A549 (cell line): Measurements from ENCODE around the gene UFSP2. TPM values are rescaled to one million over a fixed set of nuclear protein-coding genes. Genes with fewer than 3 reads are reported as not detected.

Source experiments
- ATAC-seq, 2 experiments: fragments of 200-7000 bp in 1 of 2; fragments of >200 bp in 1 of 2; cut with Nextera tagmentation in 1 of 2; cut with Tn5 transposase in 1 of 2; 3 replicates each; pipeline versions ENCODE4 v1.8.0 to v1.9.1; 2018 to 2020; ENCODE audit warnings: mild to moderate bottlenecking in 1 of 2, moderate library complexity in 1 of 2
- CTCF ChIA-PET: fragments of 300-600 bp; sonication (Branson Sonifier 250); formaldehyde crosslinking; extraction: SDS; loops from one replicate; lab custom pipeline; 2021; ENCODE audit warnings: antibody characterized with exemption, inconsistent platforms; lab: Yijun Ruan, JAX
- POLR2A ChIA-PET: fragments of 350-600 bp; formaldehyde crosslinking; extraction: SDS; loops from one replicate; lab custom pipeline; 2021; ENCODE audit warnings: antibody characterized with exemption, inconsistent platforms; lab: Yijun Ruan, JAX
- DNase-seq, 2 experiments: peaks; one replicate each; pipeline versions ENCODE4 v3.0.0 to v3.0.0-alpha.2; 2011 to 2016; ENCODE audit warnings: low read depth in 1 of 2, low spot score in 1 of 2
- FAIRE-seq: peaks from 2 replicates; lab custom pipeline; 2011; peaks lifted over from hg19 to GRCh38; lab: Jason Lieb, UNC
- H3K27ac ChIP-seq, 2 experiments: fragments of >200 bp; sonication (Bioruptor Twin); formaldehyde crosslinking; 3 replicates each; pipeline ENCODE4 v1.5.1; 2016 to 2017
- H3K4me1 ChIP-seq: fragments of >200 bp; sonication (Bioruptor Twin); formaldehyde crosslinking; 3 replicates; pipeline ENCODE4 v1.6.1; 2016
- H3K4me2 ChIP-seq: fragments of >200 bp; sonication (Bioruptor Twin); formaldehyde crosslinking; 3 replicates; pipeline ENCODE4 v1.6.1; 2016
- H3K4me3 ChIP-seq: fragments of >200 bp; sonication (Bioruptor Twin); formaldehyde crosslinking; 3 replicates; pipeline ENCODE4 v1.5.1; 2016
- H3K9me3 ChIP-seq: fragments of >200 bp; sonication (Bioruptor Twin); formaldehyde crosslinking; 3 replicates; pipeline ENCODE4 v1.6.1; 2016
- CBX8 ChIP-seq: fragments of 200-600 bp; sonication (generic); IDR thresholded peaks from 2 replicates; pipeline ENCODE4 v1.6.1; 2016
- CHD2 ChIP-seq: fragments of 150-350 bp; IDR thresholded peaks from 2 replicates; pipeline ENCODE4 v1.6.1; 2014; ENCODE audit warnings: low read length; ENCODE audit not compliant: partially characterized antibody
- CHD4 ChIP-seq: fragments of 200-600 bp; sonication (generic); IDR thresholded peaks from 2 replicates; pipeline ENCODE4 v1.6.1; 2016; ENCODE audit warnings: antibody characterized with exemption, mild to moderate bottlenecking, borderline replicate concordance
- EHF ChIP-seq: fragments of 250-450 bp; sonication (Bioruptor Pico); IDR thresholded peaks from 2 replicates; pipeline ENCODE4 v1.5.0; 2020; ENCODE audit warnings: mild to moderate bottlenecking
- EHMT2 ChIP-seq: fragments of 200-600 bp; sonication (generic); IDR thresholded peaks from 2 replicates; pipeline ENCODE4 v1.6.1; 2016; ENCODE audit warnings: antibody characterized with exemption, low read depth, mild to moderate bottlenecking, moderate library complexity
- EP300 ChIP-seq, 2 experiments: fragments of >200 bp; sonication (Bioruptor Twin); formaldehyde crosslinking; IDR thresholded peaks; 2 replicates in 1 of 2; 3 replicates in 1 of 2; pipeline ENCODE4 v1.6.1; 2016 to 2017
- ESRRA ChIP-seq: fragments of 150-350 bp; IDR thresholded peaks from 2 replicates; pipeline ENCODE4 v1.6.1; 2014; ENCODE audit warnings: mild to moderate bottlenecking, low read length, borderline replicate concordance
- FOSB ChIP-seq: fragments of 250-450 bp; sonication (Bioruptor Pico); IDR thresholded peaks from 2 replicates; pipeline ENCODE4 v1.5.0; 2020; ENCODE audit warnings: mild to moderate bottlenecking, moderate library complexity
- FOSL2 ChIP-seq, 2 experiments: fragments of 450-650 bp in 1 of 2; fragments of >200 bp in 1 of 2; sonication (Bioruptor Twin) in 1 of 2; formaldehyde crosslinking; IDR thresholded peaks; 2 replicates each; pipeline versions ENCODE4 v1.5.0 to v1.6.1; 2016 to 2020; ENCODE audit warnings: mild to moderate bottlenecking in 1 of 2, moderate library complexity in 1 of 2
- HDAC2 ChIP-seq: fragments of 200-600 bp; sonication (generic); IDR thresholded peaks from 2 replicates; pipeline ENCODE4 v1.6.1; 2016
- HOXB5 ChIP-seq: fragments of 250-450 bp; sonication (Bioruptor Pico); IDR thresholded peaks from 2 replicates; pipeline ENCODE4 v1.5.0; 2020; ENCODE audit warnings: mild to moderate bottlenecking, moderate library complexity
- MAZ ChIP-seq: fragments of 150-350 bp; IDR thresholded peaks from 2 replicates; pipeline ENCODE4 v1.6.1; 2014; ENCODE audit warnings: antibody characterized with exemption, low read depth, low read length, borderline replicate concordance
- MYC ChIP-seq: IDR thresholded peaks from 2 replicates; pipeline ENCODE4 v1.6.1; 2012; ENCODE audit warnings: mild to moderate bottlenecking, inconsistent platforms, low read length, improper control_type of control experiment, borderline replicate concordance
- NFE2L2 ChIP-seq: fragments of 150-350 bp; conservative IDR thresholded peaks from 2 replicates; pipeline ENCODE4 v1.6.1; 2014; ENCODE audit warnings: low read length
- NR3C1 ChIP-seq: fragments of >200 bp; sonication (Bioruptor Twin); formaldehyde crosslinking; IDR thresholded peaks from 3 replicates; pipeline ENCODE4 v1.6.1; 2017
- RCOR1 ChIP-seq: fragments of 150-350 bp; IDR thresholded peaks from 2 replicates; pipeline ENCODE4 v1.6.1; 2014; ENCODE audit warnings: antibody characterized with exemption, low read length, low read depth
- RFX5 ChIP-seq: fragments of 450-650 bp; IDR thresholded peaks from 2 replicates; pipeline ENCODE4 v1.7.1; 2014; ENCODE audit warnings: antibody characterized with exemption, mild to moderate bottlenecking, moderate library complexity
- RNF2 ChIP-seq: fragments of 200-600 bp; sonication (generic); IDR thresholded peaks from 2 replicates; pipeline ENCODE4 v1.6.1; 2016; ENCODE audit warnings: low read depth, mild to moderate bottlenecking, antibody characterized with exemption, moderate library complexity, borderline replicate concordance
- SMC3 ChIP-seq: fragments of >200 bp; sonication (Bioruptor Twin); formaldehyde crosslinking; IDR thresholded peaks from 3 replicates; pipeline ENCODE4 v1.6.1; 2018; ENCODE audit warnings: inconsistent platforms
- SREBF2 ChIP-seq: fragments of 450-650 bp; IDR thresholded peaks from 2 replicates; pipeline ENCODE4 v1.6.1; 2014; ENCODE audit warnings: mild to moderate bottlenecking, moderate library complexity
- TFCP2L1 ChIP-seq: fragments of 250-450 bp; sonication (Bioruptor Pico); IDR thresholded peaks from 2 replicates; pipeline ENCODE4 v1.5.0; 2021; ENCODE audit warnings: mild to moderate bottlenecking
- ZNF302 ChIP-seq: fragments of 250-450 bp; sonication (Bioruptor Pico); IDR thresholded peaks from 2 replicates; pipeline ENCODE4 v1.9.0; 2021; ENCODE audit warnings: inconsistent platforms, mild to moderate bottlenecking, moderate library complexity
- ZSCAN20 ChIP-seq: fragments of 250-450 bp; sonication (Bioruptor Pico); IDR thresholded peaks from 2 replicates; pipeline ENCODE4 v1.8.0; 2022; ENCODE audit warnings: mild to moderate bottlenecking, moderate library complexity
- WGBS: methylation state at CpG from one replicate; pipeline ENCODE4 v1.1.6; 2017; ENCODE audit errors: missing lambda C conversion rate; 5-methylcytosine and 5-hydroxymethylcytosine counted together
- polyA plus RNA-seq, 4 experiments: library from polyadenylated mRNA; depleted of rRNA in 3 of 4; stranded (reverse); fragments of >200 nt; fragmentation: RNase III in 1 of 4; extraction: RNeasy Plus Mini Kit Qiagen cat#74134 plus additional on column Dnase treatment in 1 of 4; gene quantifications; 2 replicates in 3 of 4; 3 replicates in 1 of 4; pipeline ENCODE4 v1.2.3, GENCODE V29; 2011 to 2017
- TF ChIP-seq, protein P1 (sequence below): IDR thresholded peaks from 2 replicates; pipeline ENCODE4 v1.6.1; 2012
- TF ChIP-seq, protein P2 (sequence below): fragments of >200 bp; sonication (Bioruptor Twin); formaldehyde crosslinking; IDR thresholded peaks from 2 replicates; pipeline ENCODE4 v1.6.1; 2016
- TF ChIP-seq, protein P3 (sequence below): fragments of 250-450 bp; sonication (Bioruptor Pico); IDR thresholded peaks from 2 replicates; pipeline ENCODE4 v1.5.0; 2021; ENCODE audit warnings: mild to moderate bottlenecking, moderate library complexity, borderline replicate concordance

The UFSP2 gene
- polyA plus RNA-seq, 2 of the 4 experiments (the other 2 are of a cell fraction): 15.1 to 35.7 TPM

DNA sequence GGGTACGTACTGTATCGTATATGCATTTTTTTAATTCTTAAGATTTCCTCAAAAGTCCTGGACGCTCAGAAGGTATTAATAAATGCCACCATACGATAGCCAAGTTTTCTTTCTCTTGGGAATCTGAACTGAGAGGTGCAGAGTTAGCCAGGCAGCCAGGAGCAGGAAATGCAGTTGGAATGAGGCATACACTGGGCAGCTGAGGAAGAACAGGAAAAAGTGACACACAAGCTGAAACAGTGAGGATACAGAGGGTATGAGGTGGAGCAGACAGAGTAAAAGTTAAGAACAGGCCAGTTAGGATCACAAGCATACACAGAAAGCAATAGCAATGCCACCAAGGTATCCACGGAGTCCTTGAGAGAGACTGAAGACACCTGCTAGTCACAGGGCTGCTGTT lies 13.4 kb downstream of the UFSP2 start:
- no peaks in the 10 kb centered on the region for H3K9me3 ChIP-seq
- H3K27ac ChIP-seq: no peak overlapping the region
- TF ChIP-seq NR3C1 (no peak), HOXB5 (CRISPR knock-in tag) (no peak), EHMT2 (no peak), MYC (no peak), ESRRA (no peak), ZSCAN20 (no peak), CBX8 (no peak), EP300 (IDR thresholded peaks at IDR 0.05) (no peak), RNF2 (no peak), FOSB (CRISPR knock-in tag) (no peak), SREBF2 (no peak)
- TF ChIP-seq, protein P1, sequence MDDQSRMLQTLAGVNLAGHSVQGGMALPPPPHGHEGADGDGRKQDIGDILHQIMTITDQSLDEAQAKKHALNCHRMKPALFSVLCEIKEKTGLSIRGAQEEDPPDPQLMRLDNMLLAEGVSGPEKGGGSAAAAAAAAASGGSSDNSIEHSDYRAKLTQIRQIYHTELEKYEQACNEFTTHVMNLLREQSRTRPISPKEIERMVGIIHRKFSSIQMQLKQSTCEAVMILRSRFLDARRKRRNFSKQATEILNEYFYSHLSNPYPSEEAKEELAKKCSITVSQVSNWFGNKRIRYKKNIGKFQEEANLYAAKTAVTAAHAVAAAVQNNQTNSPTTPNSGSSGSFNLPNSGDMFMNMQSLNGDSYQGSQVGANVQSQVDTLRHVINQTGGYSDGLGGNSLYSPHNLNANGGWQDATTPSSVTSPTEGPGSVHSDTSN: no peak
- TF ChIP-seq, all 56 proteins: peak for 0
- POLR2A ChIA-PET: no interaction called here
- Histone ChIP-seq H3K4me1 (no peaks in the 10 kb centered on the region), H3K4me2 (no peak overlapping the region), H3K4me3 (no peak overlapping the region)
- no peak for DNase-seq
- 81% methylated on average over 5 of the region's 5 CpGs for WGBS
- CTCF ChIA-PET: interaction anchor here (1.4 kb wide), 1 partner anchor 9 kb away, joined by 4 read pairs; no protein-coding TSS in a partner anchor
- no peak for ATAC-seq
- FAIRE-seq: no peak

DNA sequence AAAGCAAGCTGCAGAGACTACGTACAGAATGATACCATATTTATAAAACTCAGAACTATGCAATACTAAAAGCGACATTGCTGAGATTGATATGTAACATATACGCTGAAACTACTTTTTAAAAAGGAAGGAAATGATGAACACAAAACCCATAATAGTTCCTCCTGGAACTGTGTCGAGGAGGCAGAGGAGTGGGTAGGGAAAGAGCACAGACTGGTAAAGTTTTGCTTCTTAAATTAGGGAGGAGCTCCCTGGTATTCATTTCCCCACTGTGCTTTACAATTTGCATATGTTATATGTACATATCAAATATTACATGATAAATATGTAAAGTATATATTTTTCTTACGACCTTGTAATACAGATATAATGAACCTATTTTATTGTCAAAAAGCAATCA lies 13.9 kb downstream of the UFSP2 start:
- WGBS: 89% methylated on average over 5 of the region's 5 CpGs
- no peak for FAIRE-seq
- POLR2A ChIA-PET: no interaction called here

DNA sequence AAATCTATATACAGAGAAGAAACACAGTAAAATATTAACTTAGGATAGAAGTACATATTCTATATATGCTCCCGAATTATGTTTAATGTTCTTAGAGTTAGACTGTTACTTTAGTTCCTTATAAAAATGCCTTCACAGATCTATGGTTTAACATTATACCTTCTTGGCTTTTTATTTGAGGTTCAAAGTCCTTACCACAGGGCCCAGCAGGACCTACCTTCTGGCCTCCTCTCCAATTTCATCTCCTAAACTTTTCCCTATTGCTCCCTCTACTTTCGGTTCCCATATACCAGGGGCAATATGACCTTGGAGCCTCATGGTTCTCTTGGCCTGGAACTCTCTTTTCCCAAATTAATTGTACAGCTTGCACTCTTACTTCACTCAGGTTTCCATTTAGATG lies 17.3 kb downstream of the UFSP2 start:
- FAIRE-seq: no peak
- ATAC-seq: no peak
- H3K4me1 ChIP-seq: no peaks in the 10 kb centered on the region
- no peak overlapping the region for H3K27ac ChIP-seq
- POLR2A ChIA-PET: no interaction called here
- CTCF ChIA-PET: no interaction called here
- H3K4me2 ChIP-seq: no peak overlapping the region
- TF ChIP-seq FOSB (CRISPR knock-in tag): no peak
- no peak for TF ChIP-seq CHD2
- no peak for TF ChIP-seq ZNF302
- no peak for TF ChIP-seq SMC3
- no peak for TF ChIP-seq CHD4
- TF ChIP-seq TFCP2L1: no peak
- no peak for TF ChIP-seq FOSL2 (IDR thresholded peaks at IDR 0.05)
- no peak for TF ChIP-seq FOSL2 (CRISPR knock-in tag; IDR thresholded peaks at IDR 0.05)
- TF ChIP-seq, protein P2, sequence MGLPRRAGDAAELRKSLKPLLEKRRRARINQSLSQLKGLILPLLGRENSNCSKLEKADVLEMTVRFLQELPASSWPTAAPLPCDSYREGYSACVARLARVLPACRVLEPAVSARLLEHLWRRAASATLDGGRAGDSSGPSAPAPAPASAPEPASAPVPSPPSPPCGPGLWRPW: no peak
- TF ChIP-seq RCOR1: no peak
- no peak for TF ChIP-seq MAZ
- no peak for TF ChIP-seq SREBF2
- TF ChIP-seq, protein P3, sequence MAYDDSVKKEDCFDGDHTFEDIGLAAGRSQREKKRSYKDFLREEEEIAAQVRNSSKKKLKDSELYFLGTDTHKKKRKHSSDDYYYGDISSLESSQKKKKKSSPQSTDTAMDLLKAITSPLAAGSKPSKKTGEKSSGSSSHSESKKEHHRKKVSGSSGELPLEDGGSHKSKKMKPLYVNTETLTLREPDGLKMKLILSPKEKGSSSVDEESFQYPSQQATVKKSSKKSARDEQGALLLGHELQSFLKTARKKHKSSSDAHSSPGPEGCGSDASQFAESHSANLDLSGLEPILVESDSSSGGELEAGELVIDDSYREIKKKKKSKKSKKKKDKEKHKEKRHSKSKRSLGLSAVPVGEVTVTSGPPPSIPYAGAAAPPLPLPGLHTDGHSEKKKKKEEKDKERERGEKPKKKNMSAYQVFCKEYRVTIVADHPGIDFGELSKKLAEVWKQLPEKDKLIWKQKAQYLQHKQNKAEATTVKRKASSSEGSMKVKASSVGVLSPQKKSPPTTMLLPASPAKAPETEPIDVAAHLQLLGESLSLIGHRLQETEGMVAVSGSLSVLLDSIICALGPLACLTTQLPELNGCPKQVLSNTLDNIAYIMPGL (CRISPR knock-in tag): no peak
- no peak for TF ChIP-seq HDAC2
- TF ChIP-seq EHF (CRISPR knock-in tag): no peak
- no peak for TF ChIP-seq CBX8
- no peak for TF ChIP-seq RNF2
- no peak for TF ChIP-seq RFX5
- no peak for TF ChIP-seq NFE2L2
- no peak for TF ChIP-seq HOXB5 (CRISPR knock-in tag)
- no peaks in the 10 kb centered on the region for H3K9me3 ChIP-seq
- DNase-seq: no peak
- WGBS: 90% methylated on average over 2 of the region's 2 CpGs
- H3K4me3 ChIP-seq: no peak overlapping the region

More for the DNA sequence above, 13.9 kb downstream of the UFSP2 start:
- no peak for ATAC-seq
- CTCF ChIA-PET: no interaction called here
- no peak overlapping the region for H3K4me3 ChIP-seq
- no peak overlapping the region for H3K4me2 ChIP-seq
- H3K9me3 ChIP-seq: no peaks in the 10 kb centered on the region
- no peak overlapping the region for H3K27ac ChIP-seq
- TF ChIP-seq EHF (CRISPR knock-in tag): no peak
- H3K4me1 ChIP-seq: no peaks in the 10 kb centered on the region
- DNase-seq: no peak
